Measurements from ENCODE around the gene FRMD3. TPM values are rescaled to one million over a fixed set of nuclear protein-coding genes. Genes with fewer than 3 reads are reported as not detected.

The FRMD3 gene
- total RNA-seq, 4 donors from 2014 or later = 9.9 to 42.4 (median 40.2) TPM

- Histone ChIP-seq H3K27me3 (no peaks in the 10 kb centered on the region), H3K36me3 (no peaks in the 10 kb centered on the region), H3K27ac (no peak overlapping the region), H3K9me3 (no peaks in the 10 kb centered on the region), H3K4me3 (no peak overlapping the region), H3K4me1 (peaks cover 0 to 4% (median 0%) of the 10 kb centered on the region in 4 donors)
- no peak for TF ChIP-seq CTCF (IDR thresholded peaks at IDR 0.05)
- TF ChIP-seq POLR2A (IDR thresholded peaks at IDR 0.05) = no peak
- DNase-seq = no peak
Observed at GRCh38 chr9:83454076-83454475, 84.1 kb downstream of the FRMD3 start.

GRCh38 chr9:83451308-83451707, 86.9 kb downstream of the FRMD3 start:
- no peak overlapping the region for H3K4me3 ChIP-seq
- no peak overlapping the region for H3K27ac ChIP-seq
- TF ChIP-seq CTCF (IDR thresholded peaks at IDR 0.05) (no peak), POLR2A (IDR thresholded peaks at IDR 0.05) (no peak)
- H3K9me3 ChIP-seq = no peaks in the 10 kb centered on the region
- H3K27me3 ChIP-seq = no peaks in the 10 kb centered on the region
- H3K36me3 ChIP-seq = no peaks in the 10 kb centered on the region
- no peaks in the 10 kb centered on the region for H3K4me1 ChIP-seq
- no peak for DNase-seq

GRCh38 chr9:83449983-83450382, 88.2 kb downstream of the FRMD3 start:
- H3K27ac ChIP-seq = no peak overlapping the region

GRCh38 chr9:83449166-83449565, 89.0 kb downstream of the FRMD3 start:
- Histone ChIP-seq H3K4me3 (no peak overlapping the region), H3K27ac (peak overlapping the region in 2 of 4 donors; percentile 17 to 44), H3K27me3 (no peaks in the 10 kb centered on the region), H3K9me3 (no peaks in the 10 kb centered on the region), H3K36me3 (no peaks in the 10 kb centered on the region), H3K4me1 (no peaks in the 10 kb centered on the region)
- no peak for DNase-seq
- TF ChIP-seq POLR2A (IDR thresholded peaks at IDR 0.05) (no peak), CTCF (IDR thresholded peaks at IDR 0.05) (no peak)

More at GRCh38 chr9:83449983-83450382, 88.2 kb downstream of the FRMD3 start:
- no peak for TF ChIP-seq CTCF (IDR thresholded peaks at IDR 0.05)
- TF ChIP-seq POLR2A (IDR thresholded peaks at IDR 0.05) = no peak
- Histone ChIP-seq H3K27me3 (no peaks in the 10 kb centered on the region), H3K36me3 (no peaks in the 10 kb centered on the region), H3K4me3 (no peak overlapping the region), H3K9me3 (no peaks in the 10 kb centered on the region), H3K4me1 (no peaks in the 10 kb centered on the region)
- DNase-seq = no peak

GRCh38 chr9:83448626-83449025, 89.6 kb downstream of the FRMD3 start:
- H3K4me1 ChIP-seq = no peaks in the 10 kb centered on the region
- no peaks in the 10 kb centered on the region for H3K9me3 ChIP-seq
- H3K4me3 ChIP-seq = no peak overlapping the region
- H3K36me3 ChIP-seq = no peaks in the 10 kb centered on the region
- DNase-seq = no peak
- TF ChIP-seq CTCF (IDR thresholded peaks at IDR 0.05) = no peak
- TF ChIP-seq POLR2A (IDR thresholded peaks at IDR 0.05) = no peak
- peak overlapping the region in 2 of 4 donors; percentile 17 to 44 for H3K27ac ChIP-seq
- H3K27me3 ChIP-seq = no peaks in the 10 kb centered on the region

GRCh38 chr9:83447351-83447750, 90.8 kb downstream of the FRMD3 start:
- Histone ChIP-seq H3K27me3 (no peaks in the 10 kb centered on the region), H3K4me1 (no peaks in the 10 kb centered on the region), H3K9me3 (no peaks in the 10 kb centered on the region), H3K36me3 (no peaks in the 10 kb centered on the region), H3K27ac (no peak overlapping the region), H3K4me3 (no peak overlapping the region)
- no peak for DNase-seq
- TF ChIP-seq POLR2A (IDR thresholded peaks at IDR 0.05) (no peak), CTCF (IDR thresholded peaks at IDR 0.05) (no peak)
